BLaER1 (cell line): ENCODE data around the gene SORCS1.
"Not testable (repeated sequence)": the region's sequence is repeated elsewhere in the genome, so short reads cannot be mapped to it uniquely, and the experiment has no call there.

Experiments used
- H3K27ac ChIP-seq: shearing (Covaris generic); formaldehyde crosslinking; 2 replicates; pipeline ENCODE4 v1.8.1; 2022
- H3K27me3 ChIP-seq: shearing (Covaris generic); formaldehyde crosslinking; 2 replicates; pipeline ENCODE4 v1.8.1; 2022
- H3K36me3 ChIP-seq: shearing (Covaris generic); formaldehyde crosslinking; 2 replicates; pipeline ENCODE4 v1.8.1; 2022
- H3K4me1 ChIP-seq: shearing (Covaris generic); formaldehyde crosslinking; 2 replicates; pipeline ENCODE4 v1.8.1; 2022
- H3K4me2 ChIP-seq: shearing (Covaris generic); formaldehyde crosslinking; 2 replicates; pipeline ENCODE4 v1.8.1; 2022
- H3K4me3 ChIP-seq: shearing (Covaris generic); formaldehyde crosslinking; 2 replicates; pipeline ENCODE4 v1.8.1; 2022
- H3K9ac ChIP-seq: shearing (Covaris generic); formaldehyde crosslinking; 2 replicates; pipeline ENCODE4 v1.8.1; 2022
- H3K9me3 ChIP-seq: shearing (Covaris generic); formaldehyde crosslinking; 2 replicates; pipeline ENCODE4 v1.8.1; 2022
- H4K20me1 ChIP-seq: shearing (Covaris generic); formaldehyde crosslinking; 2 replicates; pipeline ENCODE4 v1.8.1; 2022
- Cebpa-rat ChIP-seq: shearing (Covaris generic); IDR thresholded peaks from 2 replicates; pipeline ENCODE4 v1.8.1; 2022

SORCS1 gene

DNA sequence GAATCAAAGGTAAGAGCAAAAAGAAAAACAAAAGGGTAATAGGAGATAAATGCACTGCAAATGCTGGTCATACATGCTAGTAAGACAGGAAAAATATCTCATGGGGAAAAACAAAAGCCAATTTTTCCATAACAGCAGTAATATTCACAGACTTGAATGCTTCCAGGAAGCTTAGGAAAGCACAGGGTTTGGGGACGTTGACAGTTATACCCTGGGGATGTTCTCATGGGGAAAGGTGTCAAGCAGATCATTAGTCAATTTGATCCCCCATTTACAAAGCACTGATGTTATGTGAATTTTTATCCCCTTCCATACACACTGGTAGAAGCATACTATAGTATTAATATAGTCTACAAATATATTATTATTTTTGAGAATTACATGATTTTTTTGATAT is 232.7 kb downstream of the SORCS1 start:
- peaks cover 72% of the 10 kb centered on the region for H3K4me1 ChIP-seq
- no peak for TF ChIP-seq Cebpa-rat
- no peak overlapping the region for H3K9ac ChIP-seq

DNA sequence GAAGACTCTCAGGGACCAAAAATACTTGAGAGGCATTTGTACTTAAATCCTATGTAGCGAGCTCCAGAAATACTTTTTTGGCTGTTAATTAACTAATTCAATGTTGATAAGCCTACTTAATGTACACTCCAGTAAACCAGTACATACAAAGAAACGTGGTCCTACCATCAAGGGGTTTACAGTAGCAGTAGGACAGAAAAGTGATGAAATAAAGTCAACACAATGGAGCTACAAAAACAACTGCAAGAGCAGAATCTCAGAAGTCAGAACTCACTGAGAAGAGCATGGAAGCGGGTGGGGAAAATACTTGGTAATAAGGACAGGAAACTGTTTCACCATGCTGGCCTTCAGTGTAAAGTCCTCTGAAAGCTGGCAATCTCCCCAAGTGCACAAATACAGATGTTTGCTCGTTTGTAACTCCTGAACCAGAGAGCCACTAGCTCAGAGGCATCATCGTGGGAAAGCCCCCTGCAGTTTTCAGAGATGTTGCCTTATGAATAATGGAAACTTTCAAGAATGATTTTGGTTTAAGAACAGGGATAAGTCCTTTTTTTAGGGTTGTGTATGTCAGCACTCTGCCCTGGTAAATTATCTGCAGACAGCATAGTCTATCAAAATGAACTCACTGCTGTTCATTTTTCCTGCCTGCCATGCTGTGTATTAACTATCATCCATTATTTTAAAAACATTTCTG is 233.2 kb downstream of the SORCS1 start:
- no peaks in the 10 kb centered on the region for H3K27me3 ChIP-seq
- TF ChIP-seq Cebpa-rat, result no peak
- peak overlapping the region; percentile 40 for H3K27ac ChIP-seq
- no peak overlapping the region for H3K9ac ChIP-seq
- no peaks in the 10 kb centered on the region for H3K36me3 ChIP-seq
- H4K20me1 ChIP-seq, result no peaks in the 10 kb centered on the region
- peaks cover 8% of the 10 kb centered on the region; the same call in 1 of the 2 replicates for H3K9me3 ChIP-seq
- H3K4me2 ChIP-seq, result peak overlapping the region; percentile 60
- no peak overlapping the region for H3K4me3 ChIP-seq
- H3K4me1 ChIP-seq, result peaks cover 67% of the 10 kb centered on the region

More for the DNA sequence above, 232.7 kb downstream of the SORCS1 start:
- peak overlapping the region; percentile 40 for H3K27ac ChIP-seq
- no peak overlapping the region for H3K4me3 ChIP-seq
- H3K36me3 ChIP-seq, result no peaks in the 10 kb centered on the region
- H3K4me2 ChIP-seq, result peak overlapping the region; percentile 60
- peaks cover 9% of the 10 kb centered on the region for H3K9me3 ChIP-seq
- no peaks in the 10 kb centered on the region for H4K20me1 ChIP-seq
- H3K27me3 ChIP-seq, result no peaks in the 10 kb centered on the region

DNA sequence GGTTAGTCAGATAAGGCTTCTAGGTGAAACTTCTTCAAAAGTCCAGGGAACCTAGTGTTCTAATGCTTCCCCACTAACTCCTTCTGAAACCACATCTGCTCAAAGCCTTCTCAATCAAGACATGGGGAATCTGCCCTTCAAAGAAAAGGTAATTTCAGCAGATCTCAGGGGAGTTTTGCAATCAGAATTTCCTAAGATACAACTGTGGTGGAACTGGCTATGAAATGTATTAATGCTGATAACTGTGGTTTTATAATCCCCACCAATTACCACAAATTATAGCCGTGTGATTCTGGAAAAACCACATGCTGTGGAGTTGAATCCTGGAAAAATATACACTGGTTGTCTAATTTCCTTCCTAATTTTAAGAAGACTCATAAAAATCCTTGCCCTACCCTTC is 233.8 kb downstream of the SORCS1 start:
- H3K9me3 ChIP-seq, result peaks cover 8% of the 10 kb centered on the region; the same call in 1 of the 2 replicates
- TF ChIP-seq Cebpa-rat, result no peak

DNA sequence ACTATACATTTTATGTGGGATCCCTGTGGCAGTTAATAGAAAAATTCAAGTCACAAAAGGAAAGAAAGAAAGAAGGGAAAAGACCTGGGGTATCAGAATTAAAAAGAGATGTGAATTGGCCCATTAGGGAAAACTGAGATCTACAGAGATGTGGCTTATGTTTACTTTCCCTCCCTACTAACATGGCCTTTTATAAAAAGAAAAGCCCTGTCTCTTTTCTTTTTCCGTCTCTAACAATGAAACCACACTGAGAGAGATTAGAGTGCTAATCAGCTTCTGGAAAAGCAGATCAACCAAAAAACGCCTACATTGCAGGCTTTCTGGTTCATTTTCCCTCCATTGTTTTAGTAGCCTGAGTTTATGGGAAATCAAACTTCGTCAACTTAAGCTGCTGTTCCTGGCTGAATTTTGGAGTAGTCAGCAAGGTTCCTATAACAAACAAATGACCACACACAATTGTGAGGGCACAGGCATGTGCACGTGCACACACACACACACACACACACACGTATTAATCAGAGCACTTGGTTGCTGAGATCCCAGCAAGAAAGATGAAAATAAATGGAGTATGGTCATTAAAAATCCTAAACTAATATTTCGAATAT is 235.1 kb downstream of the SORCS1 start:
- H3K4me1 ChIP-seq, result peaks cover 48% of the 10 kb centered on the region

More for the DNA sequence above, 233.8 kb downstream of the SORCS1 start:
- Histone ChIP-seq H3K4me3 (no peak overlapping the region), H3K9ac (no peak overlapping the region), H3K4me1 (peaks cover 61% of the 10 kb centered on the region), H3K27ac (peak overlapping the region; percentile 40), H3K36me3 (no peaks in the 10 kb centered on the region), H4K20me1 (no peaks in the 10 kb centered on the region), H3K27me3 (no peaks in the 10 kb centered on the region), H3K4me2 (peak overlapping the region; percentile 60)

DNA sequence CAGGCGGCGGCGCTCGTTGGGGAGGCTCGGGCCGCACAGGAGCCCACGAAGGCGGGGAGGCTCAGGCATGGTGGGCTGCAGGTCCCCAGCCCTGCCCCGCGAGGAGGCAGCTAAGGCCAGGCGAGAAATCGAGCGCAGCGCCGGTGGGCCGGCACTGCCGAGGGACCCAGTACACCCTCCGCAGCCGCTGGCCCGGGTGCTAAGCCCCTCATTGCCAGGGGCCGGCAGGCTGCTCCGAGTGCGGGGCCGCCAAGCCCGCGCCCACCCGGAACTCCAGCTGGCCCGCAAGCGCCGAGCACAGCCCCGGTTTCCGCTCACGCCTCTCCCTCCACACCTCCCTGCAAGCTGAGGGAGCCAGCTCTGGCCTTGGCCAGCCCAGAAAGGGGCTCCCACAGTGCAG is 236.4 kb downstream of the SORCS1 start:
- H3K36me3 ChIP-seq, H3K4me2 ChIP-seq, H4K20me1 ChIP-seq, H3K9me3 ChIP-seq, H3K27me3 ChIP-seq, H3K27ac ChIP-seq, H3K9ac ChIP-seq, H3K4me3 ChIP-seq: not testable (repeated sequence)
- H3K4me1 ChIP-seq, result peaks cover 43% of the 10 kb centered on the region

More for the DNA sequence above, 235.1 kb downstream of the SORCS1 start:
- Histone ChIP-seq H3K4me3 (no peak overlapping the region), H3K4me2 (peak overlapping the region; percentile 60), H3K36me3 (no peaks in the 10 kb centered on the region), H4K20me1 (no peaks in the 10 kb centered on the region), H3K27ac (no peak overlapping the region), H3K9ac (no peak overlapping the region), H3K27me3 (no peaks in the 10 kb centered on the region), H3K9me3 (peaks cover 8% of the 10 kb centered on the region; the same call in 1 of the 2 replicates)
- no peak for TF ChIP-seq Cebpa-rat

DNA sequence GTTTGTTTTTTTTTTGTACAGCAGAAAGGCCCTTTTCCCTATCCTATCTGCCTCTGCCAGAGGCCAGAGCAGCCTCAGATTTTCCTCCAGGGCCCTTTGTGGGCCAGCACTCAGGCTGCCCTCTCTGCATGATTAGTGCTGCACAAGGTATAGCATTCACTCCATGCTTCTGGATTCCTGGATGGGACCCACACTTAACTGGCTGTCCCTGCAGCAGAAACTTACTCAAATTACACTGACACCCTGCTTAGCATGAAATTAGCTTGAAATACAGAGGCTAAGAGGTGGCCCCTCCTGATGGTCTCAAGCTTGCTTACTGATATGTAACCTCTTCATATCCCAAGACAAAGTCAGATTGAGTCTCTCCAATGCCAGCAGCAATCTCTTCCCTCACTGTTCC is 239.3 kb downstream of the SORCS1 start:
- Histone ChIP-seq H3K27me3 (no peaks in the 10 kb centered on the region), H3K27ac (no peak overlapping the region), H3K4me1 (peaks cover 21% of the 10 kb centered on the region), H3K4me2 (no peak overlapping the region), H3K36me3 (no peaks in the 10 kb centered on the region), H3K9ac (no peak overlapping the region), H3K4me3 (no peak overlapping the region), H3K9me3 (peaks cover 8% of the 10 kb centered on the region; the same call in 1 of the 2 replicates), H4K20me1 (no peaks in the 10 kb centered on the region)
- TF ChIP-seq Cebpa-rat, result no peak

DNA sequence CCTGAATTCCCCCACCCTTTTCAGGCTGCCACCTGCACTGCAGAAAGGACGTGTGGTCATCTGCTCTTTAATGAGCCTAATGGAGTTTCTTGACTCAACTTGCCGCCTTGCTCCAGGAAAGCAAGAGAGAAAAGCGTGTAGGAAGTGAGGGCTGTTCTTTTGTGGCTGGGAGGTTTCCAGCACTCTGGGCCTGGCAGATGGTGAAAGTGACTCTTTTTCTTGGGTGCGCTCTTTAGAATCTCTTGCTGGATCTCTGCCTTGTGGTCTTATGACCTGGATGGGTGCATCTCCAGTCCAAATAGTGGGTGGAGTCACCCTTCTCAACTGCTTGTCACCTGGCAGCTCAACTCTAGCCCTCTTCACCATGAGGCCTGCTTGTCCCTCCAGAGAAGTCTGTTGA is 244.0 kb downstream of the SORCS1 start:
- Histone ChIP-seq H3K4me1 (peaks cover 32% of the 10 kb centered on the region), H3K36me3 (no peaks in the 10 kb centered on the region), H3K4me2 (peak overlapping the region; percentile 30), H3K27me3 (no peaks in the 10 kb centered on the region), H3K9me3 (peaks cover 9% of the 10 kb centered on the region), H3K27ac (no peak overlapping the region), H3K9ac (no peak overlapping the region), H4K20me1 (no peaks in the 10 kb centered on the region), H3K4me3 (no peak overlapping the region)
- TF ChIP-seq Cebpa-rat, result no peak

DNA sequence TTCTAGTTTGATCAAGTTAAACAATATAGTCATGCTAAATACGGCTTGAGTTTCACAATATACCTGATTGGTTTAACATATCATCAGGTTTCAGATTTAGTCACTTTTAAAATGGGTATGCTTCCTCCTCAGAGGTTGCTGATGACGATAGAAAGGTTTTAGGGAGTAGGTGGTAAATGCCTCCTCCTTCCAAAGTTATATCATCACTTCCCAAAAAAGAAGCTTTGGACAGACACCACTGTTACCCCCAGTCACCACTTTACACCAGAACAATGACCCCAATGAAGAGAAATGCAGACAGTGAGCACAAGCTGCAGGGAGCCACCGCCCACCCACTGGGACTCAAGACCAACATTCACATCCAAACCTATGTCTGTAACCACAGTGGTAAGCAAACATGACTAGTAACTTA is 244.6 kb downstream of the SORCS1 start:
- no peak for TF ChIP-seq Cebpa-rat
- Histone ChIP-seq H3K4me2 (no peak overlapping the region), H3K36me3 (no peaks in the 10 kb centered on the region), H3K27me3 (no peaks in the 10 kb centered on the region), H3K9me3 (peaks cover 9% of the 10 kb centered on the region), H4K20me1 (no peaks in the 10 kb centered on the region), H3K9ac (no peak overlapping the region), H3K27ac (no peak overlapping the region), H3K4me1 (peaks cover 32% of the 10 kb centered on the region), H3K4me3 (no peak overlapping the region)

DNA sequence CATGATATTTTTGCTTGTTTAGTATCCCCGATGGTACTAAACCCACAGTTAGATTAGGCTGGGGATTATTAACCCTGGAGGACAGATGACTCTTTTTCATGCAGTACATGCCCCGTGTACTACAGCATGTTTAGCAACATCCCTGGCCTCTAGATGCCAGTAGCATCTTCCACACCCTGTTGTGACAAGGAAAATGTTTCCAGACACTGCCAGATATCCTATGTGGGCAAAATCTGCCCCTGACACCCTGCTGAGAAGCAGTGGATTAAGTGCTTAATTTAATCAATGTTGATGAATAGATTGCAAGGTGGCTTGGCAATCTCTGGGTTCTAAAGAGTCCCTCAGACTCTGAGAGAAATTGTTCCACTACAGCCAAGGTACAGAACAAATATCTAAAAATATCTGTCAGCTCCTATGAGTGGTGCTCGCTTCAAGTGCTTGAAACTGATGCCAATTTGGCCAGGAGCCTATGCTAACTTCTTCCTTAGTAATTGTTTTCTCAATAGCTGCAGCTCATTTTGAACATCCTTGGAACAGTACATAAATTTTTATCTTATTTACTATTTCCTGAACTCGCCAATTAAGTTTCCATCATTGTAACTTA is 247.0 kb downstream of the SORCS1 start:
- TF ChIP-seq Cebpa-rat, result no peak
- Histone ChIP-seq H3K4me2 (peak overlapping the region; percentile 39), H3K27ac (no peak overlapping the region), H3K4me1 (peaks cover 32% of the 10 kb centered on the region), H3K27me3 (no peaks in the 10 kb centered on the region), H4K20me1 (no peaks in the 10 kb centered on the region), H3K36me3 (no peaks in the 10 kb centered on the region), H3K9ac (no peak overlapping the region), H3K9me3 (peaks cover 14% of the 10 kb centered on the region), H3K4me3 (no peak overlapping the region)

DNA sequence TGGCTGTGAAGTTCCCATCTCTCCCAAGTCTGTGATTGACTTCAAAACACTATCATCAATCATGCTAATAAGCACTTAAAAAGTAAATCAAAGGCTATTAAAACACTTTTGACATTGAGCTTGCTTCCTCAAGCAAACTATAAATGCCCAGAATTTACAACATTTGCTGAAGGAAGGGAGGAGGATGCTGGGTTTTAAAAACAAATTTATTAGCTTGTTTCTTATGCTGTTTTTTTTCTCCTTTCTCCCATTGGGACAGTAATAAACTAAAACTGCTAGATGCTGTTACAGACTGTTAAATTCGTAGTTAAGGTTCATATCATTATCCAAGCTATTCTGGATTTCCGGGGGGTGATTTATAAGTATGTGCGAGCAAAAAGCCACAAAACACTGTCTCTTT is 250.5 kb downstream of the SORCS1 start:
- Histone ChIP-seq H3K36me3 (no peaks in the 10 kb centered on the region), H3K9ac (no peak overlapping the region), H3K4me2 (no peak overlapping the region), H3K27ac (no peak overlapping the region), H3K4me3 (no peak overlapping the region), H3K27me3 (no peaks in the 10 kb centered on the region), H3K4me1 (peaks cover 23% of the 10 kb centered on the region), H4K20me1 (no peaks in the 10 kb centered on the region), H3K9me3 (peaks cover 8% of the 10 kb centered on the region)
- no peak for TF ChIP-seq Cebpa-rat
